ENCODE data around the gene CAMKMT. TPM values are rescaled to one million over a fixed set of nuclear protein-coding genes. Genes with fewer than 3 reads are reported as not detected.

Gene CAMKMT
- polyA plus RNA-seq, 3 donors = 4.7 to 7.8 (median 7.0) TPM

DNA sequence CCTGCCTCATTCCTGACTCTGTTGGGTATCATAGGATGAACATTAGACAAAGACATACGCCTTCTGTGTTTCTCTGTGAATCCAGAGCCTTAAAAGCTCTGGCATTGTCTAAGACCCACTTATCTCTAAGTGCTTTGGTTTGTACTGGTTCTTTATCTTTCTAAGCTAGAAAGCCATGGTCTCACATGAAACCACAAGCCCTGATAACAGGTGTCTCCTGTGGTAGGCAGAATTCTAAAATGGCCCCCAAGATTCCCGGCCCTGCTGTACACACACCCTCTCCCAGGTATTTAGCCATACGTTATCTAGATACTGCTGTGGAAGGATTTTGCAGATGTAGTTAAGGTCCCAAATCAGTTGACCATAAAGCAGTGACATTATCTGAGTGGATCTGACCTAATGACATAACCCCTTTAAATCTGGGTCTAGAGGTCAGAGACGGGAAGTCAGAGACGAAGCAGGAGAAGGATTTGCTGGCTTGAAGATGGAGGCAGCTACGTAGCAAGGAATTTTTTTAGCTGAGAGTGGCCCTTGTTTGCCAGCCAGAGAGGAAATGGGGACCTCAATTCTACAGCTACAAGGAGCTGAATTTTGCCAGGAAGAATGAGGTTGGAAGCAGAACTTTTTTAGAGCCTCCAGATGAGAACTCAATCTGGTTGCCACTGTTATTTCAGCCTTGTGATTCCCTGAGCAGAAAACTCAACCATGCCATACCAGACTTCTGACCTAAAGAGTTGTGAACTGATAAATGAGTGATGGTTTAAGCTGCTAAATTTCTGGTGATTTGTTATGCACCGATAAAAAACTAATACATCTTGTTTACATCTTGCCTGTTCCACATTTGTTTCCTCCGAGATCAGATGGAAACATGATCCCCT, 186.7 kb downstream of the CAMKMT start:
- Histone ChIP-seq H3K27me3 (ENCODE audit: control insufficient read depth in 2 of 2, insufficient read depth in 2 of 2, low read length in 2 of 2) (no peaks in the 10 kb centered on the region), H2AFZ (ENCODE audit: insufficient read depth, low read depth, low read length, poor library complexity, severe bottlenecking) (no peak overlapping the region), H3K79me2 (ENCODE audit: insufficient read depth, low read length) (no peaks in the 10 kb centered on the region), H3K9ac (ENCODE audit: insufficient read depth, low read length, poor library complexity, severe bottlenecking) (no peak overlapping the region), H3K4me2 (replicated peaks; ENCODE audit: extremely low read depth, low read length, poor library complexity, severe bottlenecking) (no peak overlapping the region), H3K4me1 (ENCODE audit: control insufficient read depth in 1 of 2, insufficient read depth in 2 of 2, low read length in 2 of 2) (peaks cover 0 to 8% of the 10 kb centered on the region in 2 donors), H3K36me3 (replicated peaks in 1 of 2; ENCODE audit: control insufficient read depth in 1 of 2, insufficient read depth in 2 of 2, low read length in 2 of 2) (no peaks in the 10 kb centered on the region), H4K20me1 (ENCODE audit: insufficient read depth, low read length) (no peaks in the 10 kb centered on the region), H3K9me3 (replicated peaks in 1 of 2; ENCODE audit: control insufficient read depth in 1 of 2, insufficient read depth in 1 of 2, low read length in 2 of 2) (no peaks in the 10 kb centered on the region), H3K4me3 (replicated peaks in 1 of 3; ENCODE audit: low read depth in 2 of 3, low read length in 3 of 3) (no peak overlapping the region), H3K27ac (ENCODE audit: low read depth in 1 of 2, low read length in 2 of 2) (no peak overlapping the region)
- TF ChIP-seq CTCF (IDR thresholded peaks at IDR 0.05) = no peak
- DNase-seq = no peak
- H3K27ac Mint-ChIP-seq = no peak overlapping the region
- peaks cover 12% of the 10 kb centered on the region for H3K4me1 Mint-ChIP-seq
- peaks cover 0 to 2% (median 0%) of the 10 kb centered on the region in 3 donors for H3K27me3 Mint-ChIP-seq (ENCODE audit: low read depth in 3 of 3)
- H3K36me3 Mint-ChIP-seq = peaks cover 0 to 5% of the 10 kb centered on the region in 2 donors
- peaks cover 0 to 2% (median 0%) of the 10 kb centered on the region in 7 donors for H3K9me3 Mint-ChIP-seq
- intact Hi-C loops (cut with micrococcal nuclease) = no loop called here
- 96% methylated on average over 4 of the region's 8 CpGs for WGBS (ENCODE audit: insufficient coverage)
- H3K4me3 Mint-ChIP-seq = no peak overlapping the region

- Mint-ChIP-seq H3K4me1 (peaks cover 12% of the 10 kb centered on the region), H3K27me3 (ENCODE audit: low read depth in 3 of 3) (peaks cover 0 to 2% (median 0%) of the 10 kb centered on the region in 3 donors), H3K36me3 (peaks cover 0 to 7% of the 10 kb centered on the region in 2 donors), H3K27ac (no peak overlapping the region), H3K4me3 (no peak overlapping the region), H3K9me3 (peaks cover 0 to 2% (median 0%) of the 10 kb centered on the region in 7 donors)
- H3K9ac ChIP-seq (ENCODE audit: insufficient read depth, low read length, poor library complexity, severe bottlenecking) = no peak overlapping the region
- no peaks in the 10 kb centered on the region for H3K27me3 ChIP-seq (ENCODE audit: control insufficient read depth in 2 of 2, insufficient read depth in 2 of 2, low read length in 2 of 2)
- H3K9me3 ChIP-seq (replicated peaks in 1 of 2; ENCODE audit: control insufficient read depth in 1 of 2, insufficient read depth in 1 of 2, low read length in 2 of 2) = no peaks in the 10 kb centered on the region
- intact Hi-C loops (cut with micrococcal nuclease) = no loop called here
- H3K4me2 ChIP-seq (replicated peaks; ENCODE audit: extremely low read depth, low read length, poor library complexity, severe bottlenecking) = no peak overlapping the region
- H3K79me2 ChIP-seq (ENCODE audit: insufficient read depth, low read length) = no peaks in the 10 kb centered on the region
- no peaks in the 10 kb centered on the region for H4K20me1 ChIP-seq (ENCODE audit: insufficient read depth, low read length)
- no peak for TF ChIP-seq CTCF (IDR thresholded peaks at IDR 0.05)
- H2AFZ ChIP-seq (ENCODE audit: insufficient read depth, low read depth, low read length, poor library complexity, severe bottlenecking) = no peak overlapping the region
- no peak overlapping the region for H3K4me3 ChIP-seq (replicated peaks in 1 of 3; ENCODE audit: low read depth in 2 of 3, low read length in 3 of 3)
- no CpG with 5 or more reads among the region's 1 CpG for WGBS (ENCODE audit: insufficient coverage)
- DNase-seq = no peak
- no peak overlapping the region for H3K27ac ChIP-seq (ENCODE audit: low read depth in 1 of 2, low read length in 2 of 2)
- H3K36me3 ChIP-seq (replicated peaks in 1 of 2; ENCODE audit: control insufficient read depth in 1 of 2, insufficient read depth in 2 of 2, low read length in 2 of 2) = no peaks in the 10 kb centered on the region
- peaks cover 0 to 8% of the 10 kb centered on the region in 2 donors for H3K4me1 ChIP-seq (ENCODE audit: control insufficient read depth in 1 of 2, insufficient read depth in 2 of 2, low read length in 2 of 2)
These were observed 187.3 kb downstream of the CAMKMT start for GRCh38 chr2:44549099-44549471.
